ENCODE data around the gene PLXNA2.

The PLXNA2 gene

GRCh38 chr1:208270651-208271141 is 26.5 kb upstream of the PLXNA2 start:
- Histone ChIP-seq H2BK15ac (ENCODE audit: low read length) (no peak overlapping the region), H3K27me3 (ENCODE audit: control insufficient read depth in 3 of 3, insufficient read depth in 3 of 3, low read depth in 1 of 3, low read length in 3 of 3) (peaks cover 0 to 65% (median 2%) of the 10 kb centered on the region in 3 experiments), H3K23ac (ENCODE audit: low read depth, low read length, poor library complexity) (no peak overlapping the region), H3K9me3 (replicated peaks in 1 of 2; ENCODE audit: control insufficient read depth in 2 of 2, insufficient read depth in 1 of 2, low read depth in 1 of 2, low read length in 2 of 2) (no peaks in the 10 kb centered on the region), H3K4me3 (ENCODE audit: low read length in 2 of 2) (no peak overlapping the region), H3K9ac (ENCODE audit: low read depth, low read length, poor library complexity) (no peak overlapping the region), H3K27ac (replicated peaks; ENCODE audit: low read length) (no peak overlapping the region), H3K4ac (ENCODE audit: low read length) (no peak overlapping the region), H2AK5ac (ENCODE audit: low read depth, low read length) (no peak overlapping the region), H3K79me1 (ENCODE audit: low read depth, low read length) (no peaks in the 10 kb centered on the region), H3K4me1 (ENCODE audit: control insufficient read depth in 2 of 2, insufficient read depth in 1 of 2, low read depth in 1 of 2, low read length in 2 of 2) (peaks cover 8 to 21% of the 10 kb centered on the region in 2 donors), H2BK120ac (ENCODE audit: low read depth, low read length) (no peak overlapping the region), H3K14ac (ENCODE audit: low read length) (no peak overlapping the region), H3K36me3 (replicated peaks in 1 of 2; ENCODE audit: control insufficient read depth in 2 of 2, insufficient read depth in 2 of 2, low read length in 2 of 2) (no peaks in the 10 kb centered on the region), H4K8ac (ENCODE audit: low read depth, low read length) (no peak overlapping the region), H2AFZ (ENCODE audit: low read length) (no peak overlapping the region), H2BK12ac (ENCODE audit: low read length) (no peak overlapping the region), H2BK5ac (ENCODE audit: low read length) (no peak overlapping the region), H3K18ac (ENCODE audit: low read length) (no peak overlapping the region), H3K4me2 (ENCODE audit: insufficient read depth, low read length, poor library complexity, severe bottlenecking) (no peak overlapping the region), H4K91ac (ENCODE audit: low read depth, low read length, poor library complexity) (no peak overlapping the region)
- DNase-seq (ENCODE audit: low spot score): no peak
- no CpG with 5 or more reads among the region's 2 CpGs for WGBS, 2 donors (ENCODE audit: extremely low coverage in 2 of 2, insufficient read length in 2 of 2, insufficient replicate concordance in 1 of 2)

- peaks cover 8 to 21% of the 10 kb centered on the region in 2 donors for H3K4me1 ChIP-seq (ENCODE audit: control insufficient read depth in 2 of 2, insufficient read depth in 1 of 2, low read depth in 1 of 2, low read length in 2 of 2)
These were observed 25.1 kb upstream of the PLXNA2 start for GRCh38 chr1:208269338-208269666.

GRCh38 chr1:208268541-208269337 is 24.6 kb upstream of the PLXNA2 start:
- Histone ChIP-seq H4K91ac (ENCODE audit: low read depth, low read length, poor library complexity) (no peak overlapping the region), H3K14ac (ENCODE audit: low read length) (no peak overlapping the region), H2BK15ac (ENCODE audit: low read length) (peak overlapping the region; percentile 4), H3K23ac (ENCODE audit: low read depth, low read length, poor library complexity) (no peak overlapping the region), H3K4me3 (ENCODE audit: low read length in 2 of 2) (no peak overlapping the region), H3K79me1 (ENCODE audit: low read depth, low read length) (no peaks in the 10 kb centered on the region), H3K9me3 (replicated peaks in 1 of 2; ENCODE audit: control insufficient read depth in 2 of 2, insufficient read depth in 1 of 2, low read depth in 1 of 2, low read length in 2 of 2) (no peaks in the 10 kb centered on the region), H3K36me3 (replicated peaks in 1 of 2; ENCODE audit: control insufficient read depth in 2 of 2, insufficient read depth in 2 of 2, low read length in 2 of 2) (no peaks in the 10 kb centered on the region), H3K27me3 (ENCODE audit: control insufficient read depth in 3 of 3, insufficient read depth in 3 of 3, low read depth in 1 of 3, low read length in 3 of 3) (peaks cover 0 to 59% (median 2%) of the 10 kb centered on the region in 3 experiments), H3K4me1 (ENCODE audit: control insufficient read depth in 2 of 2, insufficient read depth in 1 of 2, low read depth in 1 of 2, low read length in 2 of 2) (peaks cover 8 to 21% of the 10 kb centered on the region in 2 donors), H3K4me2 (ENCODE audit: insufficient read depth, low read length, poor library complexity, severe bottlenecking) (no peak overlapping the region), H2AFZ (ENCODE audit: low read length) (no peak overlapping the region), H3K27ac (replicated peaks; ENCODE audit: low read length) (no peak overlapping the region), H3K18ac (ENCODE audit: low read length) (no peak overlapping the region), H2BK5ac (ENCODE audit: low read length) (no peak overlapping the region), H3K4ac (ENCODE audit: low read length) (no peak overlapping the region), H4K8ac (ENCODE audit: low read depth, low read length) (no peak overlapping the region), H3K9ac (ENCODE audit: low read depth, low read length, poor library complexity) (no peak overlapping the region), H2AK5ac (ENCODE audit: low read depth, low read length) (no peak overlapping the region), H2BK120ac (ENCODE audit: low read depth, low read length) (no peak overlapping the region), H2BK12ac (ENCODE audit: low read length) (no peak overlapping the region)
- WGBS, 2 donors (ENCODE audit: extremely low coverage in 2 of 2, insufficient read length in 2 of 2, insufficient replicate concordance in 1 of 2): no CpG with 5 or more reads among the region's 9 CpGs
- no peak for DNase-seq (ENCODE audit: low spot score)

More at GRCh38 chr1:208269338-208269666, 25.1 kb upstream of the PLXNA2 start:
- Histone ChIP-seq H3K23ac (ENCODE audit: low read depth, low read length, poor library complexity) (no peak overlapping the region), H3K79me1 (ENCODE audit: low read depth, low read length) (no peaks in the 10 kb centered on the region), H2BK12ac (ENCODE audit: low read length) (no peak overlapping the region), H3K27me3 (ENCODE audit: control insufficient read depth in 3 of 3, insufficient read depth in 3 of 3, low read depth in 1 of 3, low read length in 3 of 3) (peaks cover 0 to 59% (median 2%) of the 10 kb centered on the region in 3 experiments), H3K14ac (ENCODE audit: low read length) (no peak overlapping the region), H3K9ac (ENCODE audit: low read depth, low read length, poor library complexity) (no peak overlapping the region), H3K4me3 (ENCODE audit: low read length in 2 of 2) (no peak overlapping the region), H2BK5ac (ENCODE audit: low read length) (no peak overlapping the region), H3K9me3 (replicated peaks in 1 of 2; ENCODE audit: control insufficient read depth in 2 of 2, insufficient read depth in 1 of 2, low read depth in 1 of 2, low read length in 2 of 2) (no peaks in the 10 kb centered on the region), H3K27ac (replicated peaks; ENCODE audit: low read length) (no peak overlapping the region), H2AFZ (ENCODE audit: low read length) (no peak overlapping the region), H2BK15ac (ENCODE audit: low read length) (no peak overlapping the region), H2AK5ac (ENCODE audit: low read depth, low read length) (no peak overlapping the region), H4K8ac (ENCODE audit: low read depth, low read length) (no peak overlapping the region), H4K91ac (ENCODE audit: low read depth, low read length, poor library complexity) (no peak overlapping the region), H2BK120ac (ENCODE audit: low read depth, low read length) (no peak overlapping the region), H3K18ac (ENCODE audit: low read length) (no peak overlapping the region), H3K4me2 (ENCODE audit: insufficient read depth, low read length, poor library complexity, severe bottlenecking) (no peak overlapping the region), H3K36me3 (replicated peaks in 1 of 2; ENCODE audit: control insufficient read depth in 2 of 2, insufficient read depth in 2 of 2, low read length in 2 of 2) (no peaks in the 10 kb centered on the region), H3K4ac (ENCODE audit: low read length) (no peak overlapping the region)
- no CpG with 5 or more reads among the region's 6 CpGs for WGBS, 2 donors (ENCODE audit: extremely low coverage in 2 of 2, insufficient read length in 2 of 2, insufficient replicate concordance in 1 of 2)
- no peak for DNase-seq (ENCODE audit: low spot score)

- no peak overlapping the region for H2BK12ac ChIP-seq (ENCODE audit: low read length)
- peaks cover 0 to 37% (median 2%) of the 10 kb centered on the region in 3 experiments for H3K27me3 ChIP-seq (ENCODE audit: control insufficient read depth in 3 of 3, insufficient read depth in 3 of 3, low read depth in 1 of 3, low read length in 3 of 3)
- no peak overlapping the region for H2BK120ac ChIP-seq (ENCODE audit: low read depth, low read length)
- H2AK5ac ChIP-seq (ENCODE audit: low read depth, low read length): no peak overlapping the region
- H2BK15ac ChIP-seq (ENCODE audit: low read length): no peak overlapping the region
- no peak overlapping the region for H3K14ac ChIP-seq (ENCODE audit: low read length)
- H3K9ac ChIP-seq (ENCODE audit: low read depth, low read length, poor library complexity): no peak overlapping the region
- H3K27ac ChIP-seq (replicated peaks; ENCODE audit: low read length): no peak overlapping the region
- no peaks in the 10 kb centered on the region for H3K9me3 ChIP-seq (replicated peaks in 1 of 2; ENCODE audit: control insufficient read depth in 2 of 2, insufficient read depth in 1 of 2, low read depth in 1 of 2, low read length in 2 of 2)
- no peaks in the 10 kb centered on the region for H3K36me3 ChIP-seq (replicated peaks in 1 of 2; ENCODE audit: control insufficient read depth in 2 of 2, insufficient read depth in 2 of 2, low read length in 2 of 2)
- H3K4me3 ChIP-seq (ENCODE audit: low read length in 2 of 2): no peak overlapping the region
- H3K4ac ChIP-seq (ENCODE audit: low read length): no peak overlapping the region
- H4K91ac ChIP-seq (ENCODE audit: low read depth, low read length, poor library complexity): no peak overlapping the region
- H4K8ac ChIP-seq (ENCODE audit: low read depth, low read length): no peak overlapping the region
- no CpG with 5 or more reads among the region's 3 CpGs for WGBS, 2 donors (ENCODE audit: extremely low coverage in 2 of 2, insufficient read length in 2 of 2, insufficient replicate concordance in 1 of 2)
- no peak overlapping the region for H2BK5ac ChIP-seq (ENCODE audit: low read length)
- no peak for DNase-seq (ENCODE audit: low spot score)
- H3K23ac ChIP-seq (ENCODE audit: low read depth, low read length, poor library complexity): no peak overlapping the region
- no peak overlapping the region for H2AFZ ChIP-seq (ENCODE audit: low read length)
- H3K18ac ChIP-seq (ENCODE audit: low read length): no peak overlapping the region
- peaks cover 8 to 12% of the 10 kb centered on the region in 2 donors for H3K4me1 ChIP-seq (ENCODE audit: control insufficient read depth in 2 of 2, insufficient read depth in 1 of 2, low read depth in 1 of 2, low read length in 2 of 2)
- no peaks in the 10 kb centered on the region for H3K79me1 ChIP-seq (ENCODE audit: low read depth, low read length)
- no peak overlapping the region for H3K4me2 ChIP-seq (ENCODE audit: insufficient read depth, low read length, poor library complexity, severe bottlenecking)
These were observed 21.3 kb upstream of the PLXNA2 start for GRCh38 chr1:208265525-208265924.

Data from neuronal stem cell (in vitro differentiated cells).